HepG2 (cell line): ENCODE data around the gene HSD17B2. TPM values are rescaled to one million over a fixed set of nuclear protein-coding genes. Genes with fewer than 3 reads are reported as not detected.
A peak's percentile ranks its signal among the peaks of the same experiment; 100 is the strongest.

Experiments
- CHD4 ChIP-seq: fragments of 200-600 bp; sonication (generic); IDR thresholded peaks from 2 replicates; pipeline ENCODE4 v1.7.0; 2017; ENCODE audit warnings: mild to moderate bottlenecking, low read length, borderline replicate concordance
- DMTF1 ChIP-seq: sonication (generic); formaldehyde crosslinking; IDR thresholded peaks from 2 replicates; pipeline ENCODE4 v1.4.0; 2020; ENCODE audit warnings: mild to moderate bottlenecking, missing genetic modification reagents
- DRAP1 ChIP-seq: IDR thresholded peaks from 2 replicates; pipeline ENCODE4 v1.6.1; 2016; ENCODE audit warnings: missing genetic modification reagents, missing compliant biosample characterization
- FOXO1 ChIP-seq: sonication (generic); formaldehyde crosslinking; IDR thresholded peaks from 2 replicates; pipeline ENCODE4 v1.4.0; 2020; ENCODE audit warnings: missing genetic modification reagents
- HDAC2 ChIP-seq: sonication (generic); formaldehyde crosslinking; IDR thresholded peaks from 2 replicates; pipeline ENCODE4 v1.4.0; 2020; ENCODE audit warnings: missing genetic modification reagents
- MEIS1 ChIP-seq: sonication (generic); formaldehyde crosslinking; IDR thresholded peaks from 2 replicates; pipeline ENCODE4 v1.9.0; 2021; ENCODE audit warnings: mild to moderate bottlenecking, missing genetic modification reagents, moderate library complexity, borderline replicate concordance
- PAWR ChIP-seq: sonication (generic); formaldehyde crosslinking; IDR thresholded peaks from 2 replicates; pipeline ENCODE4 v1.4.0; 2020; ENCODE audit warnings: missing genetic modification reagents, mild to moderate bottlenecking, borderline replicate concordance
- POLR2AphosphoS2 ChIP-seq: IDR thresholded peaks from 2 replicates; pipeline ENCODE4 v1.6.1; 2011; ENCODE audit warnings: low read depth, low read length, improper control_type of control experiment
- RBM39 ChIP-seq: fragments of 200-400 bp; formaldehyde crosslinking; IDR thresholded peaks from one replicate; pipeline ENCODE4 v1.6.1; 2018; ENCODE audit warnings: antibody characterized with exemption, mild to moderate bottlenecking, low read depth, low read length; ENCODE audit not compliant: poor library complexity, severe bottlenecking
- TFDP1 ChIP-seq: IDR thresholded peaks from 2 replicates; pipeline ENCODE4 v1.6.1; 2016; ENCODE audit warnings: missing compliant biosample characterization, missing genetic modification reagents, borderline replicate concordance
- TFDP2 ChIP-seq: sonication (generic); formaldehyde crosslinking; IDR thresholded peaks from 2 replicates; pipeline ENCODE4 v1.4.0; 2020; ENCODE audit warnings: missing genetic modification reagents
- TOE1 ChIP-seq: sonication (generic); formaldehyde crosslinking; IDR thresholded peaks from 2 replicates; pipeline ENCODE4 v1.4.0; 2020; ENCODE audit warnings: mild to moderate bottlenecking, missing genetic modification reagents
- ZBTB34 ChIP-seq: sonication (generic); formaldehyde crosslinking; IDR thresholded peaks from 2 replicates; pipeline ENCODE4 v1.8.0; 2022; ENCODE audit warnings: mild to moderate bottlenecking, missing genetic modification reagents
- ZNF225 ChIP-seq: sonication (generic); formaldehyde crosslinking; IDR thresholded peaks from 2 replicates; pipeline ENCODE4 v1.4.0; 2020; ENCODE audit warnings: mild to moderate bottlenecking, missing genetic modification reagents
- ZNF280D ChIP-seq: sonication (generic); formaldehyde crosslinking; IDR thresholded peaks from 2 replicates; pipeline ENCODE4 v1.5.1; 2020; ENCODE audit warnings: mild to moderate bottlenecking, missing genetic modification reagents
- ZNF503 ChIP-seq: sonication (generic); formaldehyde crosslinking; IDR thresholded peaks from 2 replicates; pipeline ENCODE4 v1.4.0; 2020; ENCODE audit warnings: missing genetic modification reagents
- ZNF530 ChIP-seq: sonication (generic); formaldehyde crosslinking; IDR thresholded peaks from 2 replicates; pipeline ENCODE4 v1.5.0; 2020; ENCODE audit warnings: low read depth, mild to moderate bottlenecking, missing genetic modification reagents
- ZNF569 ChIP-seq: sonication (generic); formaldehyde crosslinking; IDR thresholded peaks from 2 replicates; pipeline ENCODE4 v1.5.0; 2020; ENCODE audit warnings: mild to moderate bottlenecking, missing genetic modification reagents, moderate library complexity, borderline replicate concordance
- polyA plus RNA-seq, 8 experiments: library from polyadenylated mRNA; depleted of rRNA in 3 of 8; stranded (reverse) in 7 of 8; unstranded in 1 of 8; fragments of >200 nt; fragmentation: Illumina TruSeq in 4 of 8; extraction: Trizol in 4 of 8; gene quantifications; 2 replicates each; pipeline versions ENCODE4 v1.2.1 to v1.2.3, GENCODE V29; 2011 to 2016; ENCODE audit warnings: low read depth in 4 of 8, missing spikeins in 1 of 8, mixed read lengths in 1 of 8; ENCODE audit not compliant: insufficient read depth in 1 of 8
- total RNA-seq, 5 experiments: library from RNA; depleted of rRNA; stranded (reverse); fragments of >200 nt; fragmentation: Illumina TruSeq; extraction: Trizol; gene quantifications; 2 replicates each; pipeline ENCODE4 v1.2.3, GENCODE V29; 2016; ENCODE audit warnings: low read depth in 1 of 5

The HSD17B2 gene
- total and polyA plus RNA-seq, 2 of the 13 experiments (the other 11 are each of a cell fraction or from before 2014, with no cell fraction given) = 26.3 to 69.3 TPM

- TF ChIP-seq ZBTB34 (CRISPR knock-in tag) = no peak
- peak; percentile 18; the same call in 1 of the 2 replicates for TF ChIP-seq TFDP1 (CRISPR knock-in tag)
- no peak for TF ChIP-seq TFDP2 (CRISPR knock-in tag)
- TF ChIP-seq ZNF569 = no peak
- TF ChIP-seq PAWR = no peak
- no peak for TF ChIP-seq RBM39
- no peak for TF ChIP-seq MEIS1
- no peak for TF ChIP-seq ZNF530 (CRISPR knock-in tag)
- TF ChIP-seq POLR2AphosphoS2 = no peak
- no peak for TF ChIP-seq CHD4
- no peak for TF ChIP-seq ZNF503
- TF ChIP-seq FOXO1 = no peak
- TF ChIP-seq ZNF280D (CRISPR knock-in tag) = 0 out of 2 replicates have a peak, but pooled peaks have one; percentile 64
- no peak for TF ChIP-seq ZNF225 (CRISPR knock-in tag)
- TF ChIP-seq DRAP1 (CRISPR knock-in tag) = 0 out of 2 replicates have a peak, but pooled peaks have one; percentile 23
- peak; percentile 29; the same call in 1 of the 2 replicates for TF ChIP-seq HDAC2 (CRISPR knock-in tag)
- no peak for TF ChIP-seq DMTF1
- TF ChIP-seq TOE1 = no peak
Observed at GRCh38 chr16:82044585-82044911, 9.5 kb downstream of the HSD17B2 start (continued).
